ENCODE results near the gene LINGO4.
"Not testable (repeated sequence)": the region's sequence is repeated elsewhere in the genome, so short reads cannot be mapped to it uniquely, and the experiment has no call there.

Gene LINGO4

GRCh38 chr1:151798571-151798970 is 6.6 kb downstream of the LINGO4 start:
- Histone ChIP-seq H3K4me1 (ENCODE audit: insufficient read depth, insufficient read length) (peaks cover 11% of the 10 kb centered on the region), H3K9me3 (ENCODE audit: insufficient read depth, low read length) (no peaks in the 10 kb centered on the region), H3K36me3 (ENCODE audit: insufficient read depth, insufficient read length, low read length) (no peaks in the 10 kb centered on the region), H3K9ac (ENCODE audit: insufficient read length, low read depth) (no peak overlapping the region), H3K27me3 (ENCODE audit: insufficient read depth, insufficient read length) (no peaks in the 10 kb centered on the region), H3K4me3 (ENCODE audit: insufficient read length, low read depth) (no peak overlapping the region)
- no peak for TF ChIP-seq ZNF274 (IDR thresholded peaks at IDR 0.05; ENCODE audit: low read depth, low read length)
- TF ChIP-seq SUZ12 (IDR thresholded peaks at IDR 0.05; ENCODE audit: extremely low read depth, insufficient read depth, insufficient read length) = no peak
- TF ChIP-seq YY1 (IDR thresholded peaks at IDR 0.05; ENCODE audit: insufficient read depth, insufficient read length) = no peak
- DNase-seq (ENCODE audit: low read depth, low spot score) = no peak

- H3K4me3 ChIP-seq (ENCODE audit: insufficient read length, low read depth) = peak overlapping the region; percentile 76
- peaks cover 22% of the 10 kb centered on the region for H3K27me3 ChIP-seq (ENCODE audit: insufficient read depth, insufficient read length)
- peak overlapping the region; percentile 71 for H3K9ac ChIP-seq (ENCODE audit: insufficient read length, low read depth)
- no peak for DNase-seq (ENCODE audit: low read depth, low spot score)
- no peaks in the 10 kb centered on the region for H3K4me1 ChIP-seq (ENCODE audit: insufficient read depth, insufficient read length)
- TF ChIP-seq SUZ12 (IDR thresholded peaks at IDR 0.05; ENCODE audit: extremely low read depth, insufficient read depth, insufficient read length) (peak; percentile 58), ZNF274 (IDR thresholded peaks at IDR 0.05; ENCODE audit: low read depth, low read length) (no peak)
- H3K36me3 ChIP-seq (ENCODE audit: insufficient read depth, insufficient read length, low read length) = no peaks in the 10 kb centered on the region
- no peaks in the 10 kb centered on the region for H3K9me3 ChIP-seq (ENCODE audit: insufficient read depth, low read length)
Observed at GRCh38 chr1:151790940-151791651, 14.1 kb downstream of the LINGO4 start.

GRCh38 chr1:151790071-151790939 is 14.9 kb downstream of the LINGO4 start, which contains the start of gene TDRKH:
TSS of gene TDRKH (minus strand) at chr1:151790500. CDS start at chr1:151783022, 7,478 bp downstream.
- TF ChIP-seq YY1 (IDR thresholded peaks at IDR 0.05; ENCODE audit: insufficient read depth, insufficient read length) = no peak
- TF ChIP-seq SUZ12 (IDR thresholded peaks at IDR 0.05; ENCODE audit: extremely low read depth, insufficient read depth, insufficient read length) = no peak
- TF ChIP-seq ZNF274 (IDR thresholded peaks at IDR 0.05; ENCODE audit: low read depth, low read length) = no peak

GRCh38 chr1:151787689-151788088 is 17.5 kb downstream of the LINGO4 start:
- H3K4me3 ChIP-seq (ENCODE audit: insufficient read length, low read depth) = no peak overlapping the region
- H3K4me1 ChIP-seq (ENCODE audit: insufficient read depth, insufficient read length) = no peaks in the 10 kb centered on the region
- H3K36me3 ChIP-seq (ENCODE audit: insufficient read depth, insufficient read length, low read length) = no peaks in the 10 kb centered on the region
- peaks cover 20% of the 10 kb centered on the region for H3K27me3 ChIP-seq (ENCODE audit: insufficient read depth, insufficient read length)
- DNase-seq (ENCODE audit: low read depth, low spot score) = no peak
- H3K9ac ChIP-seq (ENCODE audit: insufficient read length, low read depth) = no peak overlapping the region
- H3K9me3 ChIP-seq (ENCODE audit: insufficient read depth, low read length) = no peaks in the 10 kb centered on the region
- TF ChIP-seq SUZ12 (IDR thresholded peaks at IDR 0.05; ENCODE audit: extremely low read depth, insufficient read depth, insufficient read length) = no peak
- TF ChIP-seq YY1 (IDR thresholded peaks at IDR 0.05; ENCODE audit: insufficient read depth, insufficient read length) = no peak
- no peak for TF ChIP-seq ZNF274 (IDR thresholded peaks at IDR 0.05; ENCODE audit: low read depth, low read length)

More at GRCh38 chr1:151790071-151790939, 14.9 kb downstream of the LINGO4 start, which contains the start of gene TDRKH:
- H3K4me1 ChIP-seq (ENCODE audit: insufficient read depth, insufficient read length) = no peaks in the 10 kb centered on the region
- H3K4me3 ChIP-seq (ENCODE audit: insufficient read length, low read depth) = peak within 1 kb of the TSS; percentile 76
- H3K9ac ChIP-seq (ENCODE audit: insufficient read length, low read depth) = peak within 1 kb of the TSS; percentile 71
- H3K9me3 ChIP-seq (ENCODE audit: insufficient read depth, low read length) = no peaks in the 10 kb centered on the region
- DNase-seq (ENCODE audit: low read depth, low spot score) = peak; percentile 100
- H3K36me3 ChIP-seq (ENCODE audit: insufficient read depth, insufficient read length, low read length) = no peaks in the 10 kb centered on the region
- peaks cover 22% of the 10 kb centered on the region for H3K27me3 ChIP-seq (ENCODE audit: insufficient read depth, insufficient read length)

GRCh38 chr1:151783796-151784195 is 21.4 kb downstream of the LINGO4 start:
- H3K4me3 ChIP-seq (ENCODE audit: insufficient read length, low read depth) = no peak overlapping the region
- no peaks in the 10 kb centered on the region for H3K4me1 ChIP-seq (ENCODE audit: insufficient read depth, insufficient read length)
- H3K9me3 ChIP-seq (ENCODE audit: insufficient read depth, low read length) = no peaks in the 10 kb centered on the region
- H3K27me3 ChIP-seq (ENCODE audit: insufficient read depth, insufficient read length) = no peaks in the 10 kb centered on the region
- H3K36me3 ChIP-seq (ENCODE audit: insufficient read depth, insufficient read length, low read length) = peaks cover under 1% of the 10 kb centered on the region
- TF ChIP-seq YY1 (IDR thresholded peaks at IDR 0.05; ENCODE audit: insufficient read depth, insufficient read length) = no peak
- TF ChIP-seq ZNF274 (IDR thresholded peaks at IDR 0.05; ENCODE audit: low read depth, low read length) = no peak
- TF ChIP-seq SUZ12 (IDR thresholded peaks at IDR 0.05; ENCODE audit: extremely low read depth, insufficient read depth, insufficient read length) = no peak
- H3K9ac ChIP-seq (ENCODE audit: insufficient read length, low read depth) = no peak overlapping the region
- no peak for DNase-seq (ENCODE audit: low read depth, low spot score)

GRCh38 chr1:151782741-151783140 is 22.5 kb downstream of the LINGO4 start:
- no peak overlapping the region for H3K4me3 ChIP-seq (ENCODE audit: insufficient read length, low read depth)
- H3K36me3 ChIP-seq (ENCODE audit: insufficient read depth, insufficient read length, low read length) = peaks cover 6% of the 10 kb centered on the region
- no peak for DNase-seq (ENCODE audit: low read depth, low spot score)
- no peak for TF ChIP-seq YY1 (IDR thresholded peaks at IDR 0.05; ENCODE audit: insufficient read depth, insufficient read length)
- no peak for TF ChIP-seq ZNF274 (IDR thresholded peaks at IDR 0.05; ENCODE audit: low read depth, low read length)
- H3K9ac ChIP-seq (ENCODE audit: insufficient read length, low read depth) = no peak overlapping the region
- H3K9me3 ChIP-seq (ENCODE audit: insufficient read depth, low read length) = no peaks in the 10 kb centered on the region
- H3K4me1 ChIP-seq (ENCODE audit: insufficient read depth, insufficient read length) = no peaks in the 10 kb centered on the region
- H3K27me3 ChIP-seq (ENCODE audit: insufficient read depth, insufficient read length) = no peaks in the 10 kb centered on the region

GRCh38 chr1:151782026-151782425 is 23.2 kb downstream of the LINGO4 start:
- H3K9ac ChIP-seq (ENCODE audit: insufficient read length, low read depth); DNase-seq (ENCODE audit: low read depth, low spot score); H3K36me3 ChIP-seq (ENCODE audit: insufficient read depth, insufficient read length, low read length); H3K27me3 ChIP-seq (ENCODE audit: insufficient read depth, insufficient read length); H3K4me3 ChIP-seq (ENCODE audit: insufficient read length, low read depth); H3K9me3 ChIP-seq (ENCODE audit: insufficient read depth, low read length); H3K4me1 ChIP-seq (ENCODE audit: insufficient read depth, insufficient read length): not testable (repeated sequence)

- H3K36me3 ChIP-seq (ENCODE audit: insufficient read depth, insufficient read length, low read length); H3K27me3 ChIP-seq (ENCODE audit: insufficient read depth, insufficient read length); DNase-seq (ENCODE audit: low read depth, low spot score); H3K4me1 ChIP-seq (ENCODE audit: insufficient read depth, insufficient read length); H3K9ac ChIP-seq (ENCODE audit: insufficient read length, low read depth); H3K9me3 ChIP-seq (ENCODE audit: insufficient read depth, low read length); H3K4me3 ChIP-seq (ENCODE audit: insufficient read length, low read depth): not testable (repeated sequence)
Observed at GRCh38 chr1:151780736-151781135, 24.5 kb downstream of the LINGO4 start.

Measured in NT2/D1 (cell line).